GM19463 (cell line): ENCODE data around the gene RPL10L.

Source experiments
- ATAC-seq: cut with Tn5 transposase; IDR thresholded peaks from one replicate; pipeline ENCODE4 v1.9.1; 2021; ENCODE audit warnings: mild to moderate bottlenecking, moderate library complexity; ENCODE audit not compliant: unreplicated experiment

The RPL10L gene

GRCh38 chr14:46651526-46652144, at the start of gene RPL10L:
TSS of gene RPL10L (minus strand) at chr14:46651781. CDS start at chr14:46651736, 45 bp downstream.
- ATAC-seq: no peak

GRCh38 chr14:46691819-46692218, 40.2 kb upstream of the RPL10L start:
- no peak for ATAC-seq

GRCh38 chr14:46686652-46687051, 35.1 kb upstream of the RPL10L start:
- no peak for ATAC-seq

- ATAC-seq: no peak
Measured at GRCh38 chr14:46672128-46672527, 20.5 kb upstream of the RPL10L start.

GRCh38 chr14:46663382-46663781, 11.8 kb upstream of the RPL10L start:
- no peak for ATAC-seq

- ATAC-seq: no peak
Measured at GRCh38 chr14:46661728-46662127, 10.1 kb upstream of the RPL10L start.

- ATAC-seq: no peak
Measured at GRCh38 chr14:46653031-46653755, 1.6 kb upstream of the RPL10L start.

- no peak for ATAC-seq
Measured at GRCh38 chr14:46646796-46647195, 4.8 kb downstream of the RPL10L start.

GRCh38 chr14:46626876-46627275, 24.7 kb downstream of the RPL10L start:
- no peak for ATAC-seq
